ENCODE results near the gene RUNX3.

DNA sequence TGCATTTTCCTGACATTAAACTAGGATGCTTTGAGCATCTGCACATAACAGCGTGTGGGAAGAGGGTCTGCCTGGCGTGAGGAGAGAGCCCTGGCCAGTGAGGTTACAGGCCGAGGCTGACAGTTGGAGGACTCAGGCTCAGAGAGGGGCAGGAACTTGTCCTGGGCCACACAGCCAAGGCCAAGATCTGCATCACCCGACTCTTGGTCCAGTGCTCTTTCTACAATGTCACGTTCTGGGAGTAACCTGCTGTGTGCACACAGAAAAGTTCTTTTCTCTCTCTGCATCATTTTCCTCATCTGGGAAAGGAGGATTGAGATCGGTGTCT lies 42.8 kb upstream of the RUNX3 start:
- TF ChIP-seq, protein P1, sequence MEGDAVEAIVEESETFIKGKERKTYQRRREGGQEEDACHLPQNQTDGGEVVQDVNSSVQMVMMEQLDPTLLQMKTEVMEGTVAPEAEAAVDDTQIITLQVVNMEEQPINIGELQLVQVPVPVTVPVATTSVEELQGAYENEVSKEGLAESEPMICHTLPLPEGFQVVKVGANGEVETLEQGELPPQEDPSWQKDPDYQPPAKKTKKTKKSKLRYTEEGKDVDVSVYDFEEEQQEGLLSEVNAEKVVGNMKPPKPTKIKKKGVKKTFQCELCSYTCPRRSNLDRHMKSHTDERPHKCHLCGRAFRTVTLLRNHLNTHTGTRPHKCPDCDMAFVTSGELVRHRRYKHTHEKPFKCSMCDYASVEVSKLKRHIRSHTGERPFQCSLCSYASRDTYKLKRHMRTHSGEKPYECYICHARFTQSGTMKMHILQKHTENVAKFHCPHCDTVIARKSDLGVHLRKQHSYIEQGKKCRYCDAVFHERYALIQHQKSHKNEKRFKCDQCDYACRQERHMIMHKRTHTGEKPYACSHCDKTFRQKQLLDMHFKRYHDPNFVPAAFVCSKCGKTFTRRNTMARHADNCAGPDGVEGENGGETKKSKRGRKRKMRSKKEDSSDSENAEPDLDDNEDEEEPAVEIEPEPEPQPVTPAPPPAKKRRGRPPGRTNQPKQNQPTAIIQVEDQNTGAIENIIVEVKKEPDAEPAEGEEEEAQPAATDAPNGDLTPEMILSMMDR (IDR thresholded peaks at IDR 0.05): no peak
- no peak for TF ChIP-seq EZH2 (IDR thresholded peaks at IDR 0.05; ENCODE audit: borderline replicate concordance, insufficient read depth, low read depth, low read length, poor library complexity, severe bottlenecking)
